ENCODE results near the gene GSS. TPM values are rescaled to one million over a fixed set of nuclear protein-coding genes. Genes with fewer than 3 reads are reported as not detected.

Gene GSS
- total and polyA plus RNA-seq, 2 donors from 2014 or later, result 54.9 to 71.5 TPM

- FAIRE-seq (no peak), DNase-seq (no peak)
- Histone ChIP-seq H3K36me3 (ENCODE audit: control insufficient read depth in 2 of 3, insufficient read depth in 3 of 3, low read length in 3 of 3) (peaks cover 0 to 16% (median 14%) of the 10 kb centered on the region in 3 donors), H3K4me1 (ENCODE audit: control insufficient read depth in 2 of 3, insufficient read depth in 2 of 3, low read depth in 1 of 3, low read length in 3 of 3) (peaks cover 0 to 21% (median 0%) of the 10 kb centered on the region in 3 donors), H3K27me3 (ENCODE audit: control insufficient read depth, insufficient read depth, low read length) (no peaks in the 10 kb centered on the region), H3K27ac (ENCODE audit: low read depth in 2 of 2, low read length in 2 of 2) (no peak overlapping the region), H3K9me3 (ENCODE audit: control insufficient read depth in 2 of 3, insufficient read depth in 1 of 3, low read length in 3 of 3) (no peaks in the 10 kb centered on the region), H3K4me3 (ENCODE audit: low read length in 3 of 3) (no peak overlapping the region), H3K9ac (ENCODE audit: low read length in 3 of 3) (no peak overlapping the region)
- intact Hi-C loops (cut with DNase I), result no loop called here
- TF ChIP-seq CTCF (IDR thresholded peaks at IDR 0.05; ENCODE audit: borderline replicate concordance, extremely low read depth, insufficient read depth), result no peak
These were observed 11.6 kb downstream of the GSS start for GRCh38 chr20:34943808-34944567.

GRCh38 chr20:34942301-34942700 lies 13.3 kb downstream of the GSS start:
- H3K9ac ChIP-seq (ENCODE audit: low read length in 3 of 3), result no peak overlapping the region
- H3K4me3 ChIP-seq (ENCODE audit: low read length in 3 of 3), result no peak overlapping the region
- DNase-seq (no peak), FAIRE-seq (no peak)
- intact Hi-C loops (cut with DNase I), result no loop called here
- H3K36me3 ChIP-seq (ENCODE audit: control insufficient read depth in 2 of 3, insufficient read depth in 3 of 3, low read length in 3 of 3), result peaks cover 0 to 16% (median 14%) of the 10 kb centered on the region in 3 donors
- no peaks in the 10 kb centered on the region for H3K27me3 ChIP-seq (ENCODE audit: control insufficient read depth, insufficient read depth, low read length)
- H3K9me3 ChIP-seq (ENCODE audit: control insufficient read depth in 2 of 3, insufficient read depth in 1 of 3, low read length in 3 of 3), result no peaks in the 10 kb centered on the region
- no peak for TF ChIP-seq CTCF (IDR thresholded peaks at IDR 0.05; ENCODE audit: borderline replicate concordance, extremely low read depth, insufficient read depth)
- no peak overlapping the region for H3K27ac ChIP-seq (ENCODE audit: low read depth in 2 of 2, low read length in 2 of 2)
- peaks cover 0 to 18% (median 2%) of the 10 kb centered on the region in 3 donors for H3K4me1 ChIP-seq (ENCODE audit: control insufficient read depth in 2 of 3, insufficient read depth in 2 of 3, low read depth in 1 of 3, low read length in 3 of 3)

GRCh38 chr20:34941226-34941625 lies 14.4 kb downstream of the GSS start:
- H3K27ac ChIP-seq (ENCODE audit: low read depth in 2 of 2, low read length in 2 of 2), result no peak overlapping the region
- H3K4me1 ChIP-seq (ENCODE audit: control insufficient read depth in 2 of 3, insufficient read depth in 2 of 3, low read depth in 1 of 3, low read length in 3 of 3), result peaks cover 0 to 14% (median 2%) of the 10 kb centered on the region in 3 donors
- no peak for DNase-seq
- H3K36me3 ChIP-seq (ENCODE audit: control insufficient read depth in 2 of 3, insufficient read depth in 3 of 3, low read length in 3 of 3), result peaks cover 0 to 18% (median 14%) of the 10 kb centered on the region in 3 donors
- no peak overlapping the region for H3K9ac ChIP-seq (ENCODE audit: low read length in 3 of 3)
- no peak for FAIRE-seq
- H3K4me3 ChIP-seq (ENCODE audit: low read length in 3 of 3), result no peak overlapping the region
- intact Hi-C loops (cut with DNase I), result no loop called here
- no peaks in the 10 kb centered on the region for H3K9me3 ChIP-seq (ENCODE audit: control insufficient read depth in 2 of 3, insufficient read depth in 1 of 3, low read length in 3 of 3)
- no peaks in the 10 kb centered on the region for H3K27me3 ChIP-seq (ENCODE audit: control insufficient read depth, insufficient read depth, low read length)
- no peak for TF ChIP-seq CTCF (IDR thresholded peaks at IDR 0.05; ENCODE audit: borderline replicate concordance, extremely low read depth, insufficient read depth)
